GM23338 (cell line): ENCODE measurements around the gene CNPPD1. TPM values are rescaled to one million over a fixed set of nuclear protein-coding genes. Genes with fewer than 3 reads are reported as not detected.

ENCODE experiments used
- ATAC-seq: fragments of 200-7000 bp; cut with Tn5 transposase; 3 replicates; pipeline ENCODE4 v1.9.1; 2020
- DNase-seq: peaks from one replicate; pipeline ENCODE4 v3.0.0-alpha.2; 2015; ENCODE audit warnings: low spot score
- H2AFZ ChIP-seq: fragments of 200-600 bp; sonication (generic); 2 replicates; pipeline ENCODE4 v1.8.0; 2016; ENCODE audit warnings: antibody characterized with exemption, mild to moderate bottlenecking, moderate library complexity
- H3F3A ChIP-seq: fragments of 200-600 bp; sonication (generic); replicated peaks from 2 replicates; pipeline ENCODE4 v1.8.0; 2017; ENCODE audit warnings: antibody characterized with exemption, mixed run types, low read depth
- H3K27ac ChIP-seq: fragments of 200-600 bp; sonication (generic); 2 replicates; pipeline ENCODE4 v1.6.1; 2016; ENCODE audit warnings: low read depth
- H3K27me3 ChIP-seq: fragments of 200-600 bp; sonication (generic); 2 replicates; pipeline ENCODE4 v1.8.0; 2016; ENCODE audit warnings: mild to moderate bottlenecking, mixed run types, moderate library complexity; ENCODE audit not compliant: insufficient read depth
- H3K36me3 ChIP-seq: fragments of 200-600 bp; sonication (generic); 2 replicates; pipeline ENCODE4 v1.8.0; 2016; ENCODE audit warnings: mild to moderate bottlenecking; ENCODE audit not compliant: insufficient read depth
- H3K4me1 ChIP-seq: fragments of 200-600 bp; sonication (generic); 2 replicates; pipeline ENCODE4 v1.8.0; 2016; ENCODE audit warnings: mild to moderate bottlenecking, moderate library complexity; ENCODE audit not compliant: insufficient read depth
- H3K4me2 ChIP-seq: fragments of 200-600 bp; sonication (generic); 2 replicates; pipeline ENCODE4 v1.7.1; 2017; ENCODE audit warnings: mixed run types
- H3K4me3 ChIP-seq: fragments of 200-600 bp; sonication (generic); 2 replicates; pipeline ENCODE4 v1.6.1; 2016; ENCODE audit warnings: mixed run types
- H3K79me2 ChIP-seq: fragments of 200-600 bp; sonication (generic); replicated peaks from 2 replicates; pipeline ENCODE4 v1.8.0; 2017; ENCODE audit warnings: mild to moderate bottlenecking; ENCODE audit not compliant: insufficient read depth
- H3K9me2 ChIP-seq: fragments of 200-600 bp; sonication (generic); 2 replicates; pipeline ENCODE4 v1.8.0; 2017; ENCODE audit not compliant: insufficient read depth
- H4K20me1 ChIP-seq: fragments of 200-600 bp; sonication (generic); replicated peaks from 2 replicates; pipeline ENCODE4 v1.8.0; 2017; ENCODE audit warnings: mild to moderate bottlenecking; ENCODE audit not compliant: insufficient read depth
- H3K27ac Mint-ChIP-seq: 2 replicates; pipeline ENCODE4 v1.8.0; 2020; ENCODE audit warnings: inconsistent platforms, mild to moderate bottlenecking, moderate library complexity, mixed read lengths
- H3K27me3 Mint-ChIP-seq: 3 replicates; pipeline ENCODE4 v1.8.0; 2022; ENCODE audit warnings: low read depth, mild to moderate bottlenecking, moderate library complexity, mixed read lengths, inconsistent platforms; ENCODE audit not compliant: insufficient read depth, poor library complexity
- H3K36me3 Mint-ChIP-seq: 3 replicates; pipeline ENCODE4 v1.8.0; 2021; ENCODE audit warnings: low read depth, mild to moderate bottlenecking, inconsistent platforms, moderate library complexity, mixed read lengths
- H3K4me1 Mint-ChIP-seq: 3 replicates; pipeline ENCODE4 v1.8.0; 2020; ENCODE audit warnings: mild to moderate bottlenecking, inconsistent platforms, mixed read lengths
- H3K4me3 Mint-ChIP-seq: 3 replicates; pipeline ENCODE4 v1.8.0; 2021; ENCODE audit warnings: moderate library complexity, mild to moderate bottlenecking, inconsistent platforms, mixed read lengths
- H3K9me3 Mint-ChIP-seq: 3 replicates; pipeline ENCODE4 v1.8.0; 2020; ENCODE audit warnings: moderate library complexity, mild to moderate bottlenecking, inconsistent platforms, mixed read lengths
- CREB1 ChIP-seq: fragments of 250-450 bp; sonication (Bioruptor Pico); IDR thresholded peaks from 2 replicates; pipeline ENCODE4 v1.5.0; 2020; ENCODE audit warnings: low read depth, mild to moderate bottlenecking, moderate library complexity
- EZH2 ChIP-seq: fragments of 200-600 bp; sonication (generic); IDR thresholded peaks from one replicate; pipeline ENCODE4 v1.8.0; 2017; ENCODE audit warnings: antibody characterized with exemption, mild to moderate bottlenecking, low read depth; ENCODE audit not compliant: unreplicated experiment
- EZH2phosphoT487 ChIP-seq: fragments of 200-600 bp; sonication (generic); IDR thresholded peaks from one replicate; pipeline ENCODE4 v1.8.1; 2018; ENCODE audit warnings: antibody characterized with exemption; ENCODE audit not compliant: unreplicated experiment
- JUNB ChIP-seq: IDR thresholded peaks from one replicate; pipeline ENCODE4 v1.6.1; 2016; ENCODE audit warnings: antibody characterized with exemption; ENCODE audit not compliant: unreplicated experiment
- NANOG ChIP-seq: IDR thresholded peaks from 2 replicates; pipeline ENCODE4 v1.6.1; 2016; ENCODE audit warnings: antibody characterized with exemption, borderline replicate concordance
- POLR2AphosphoS5 ChIP-seq: IDR thresholded peaks from 2 replicates; pipeline ENCODE4 v1.6.1; 2016; ENCODE audit warnings: antibody characterized with exemption, low read depth
- STAT1 ChIP-seq: IDR thresholded peaks from one replicate; pipeline ENCODE4 v1.6.1; 2016; ENCODE audit warnings: antibody characterized with exemption; ENCODE audit not compliant: unreplicated experiment
- ZNF114 ChIP-seq: fragments of 250-450 bp; sonication (Bioruptor Pico); IDR thresholded peaks from 2 replicates; pipeline ENCODE4 v1.5.0; 2020; ENCODE audit warnings: mild to moderate bottlenecking, moderate library complexity
- ZNF331 ChIP-seq: fragments of 250-450 bp; sonication (Bioruptor Pico); IDR thresholded peaks from 2 replicates; pipeline ENCODE4 v1.5.0; 2020; ENCODE audit warnings: low read depth, mild to moderate bottlenecking, moderate library complexity
- polyA plus RNA-seq: library from polyadenylated mRNA; unstranded; fragments of >200 nt; fragmentation: Nextera tagmentation; extraction: Ambion mirVana; gene quantifications from 2 replicates; pipeline ENCODE4 v1.2.1, GENCODE V29; 2016
- total RNA-seq: library from RNA; depleted of rRNA; stranded (reverse); fragments of >200 nt; shearing (Covaris generic); gene quantifications from 2 replicates; pipeline ENCODE4 v1.2.3, GENCODE V29; 2014
- TF ChIP-seq, protein P1 (sequence below), 2 experiments: fragments of 200-600 bp in 1 of 2; sonication (generic) in 1 of 2; conservative IDR thresholded peaks; 2 replicates each; pipeline versions ENCODE4 v1.5.1 to v1.6.1; 2016 to 2017; ENCODE audit warnings: antibody characterized with exemption in 2 of 2, low read depth in 2 of 2, mild to moderate bottlenecking in 2 of 2, moderate library complexity in 1 of 2
- TF ChIP-seq, protein P2 (sequence below): fragments of 250-450 bp; sonication (Bioruptor Pico); IDR thresholded peaks from 2 replicates; pipeline ENCODE4 v1.5.0; 2020; ENCODE audit warnings: mild to moderate bottlenecking, moderate library complexity
- TF ChIP-seq, protein P3 (sequence below): IDR thresholded peaks from one replicate; pipeline ENCODE4 v1.6.1; 2018; ENCODE audit warnings: antibody characterized with exemption; ENCODE audit not compliant: unreplicated experiment
- TF ChIP-seq, protein P4 (sequence below): IDR thresholded peaks from 2 replicates; pipeline ENCODE4 v1.6.1; 2016; ENCODE audit warnings: antibody characterized with exemption

CNPPD1 gene
- total and polyA plus RNA-seq, 2 experiments from 2014 or later, result 18.0 to 18.2 TPM

DNA sequence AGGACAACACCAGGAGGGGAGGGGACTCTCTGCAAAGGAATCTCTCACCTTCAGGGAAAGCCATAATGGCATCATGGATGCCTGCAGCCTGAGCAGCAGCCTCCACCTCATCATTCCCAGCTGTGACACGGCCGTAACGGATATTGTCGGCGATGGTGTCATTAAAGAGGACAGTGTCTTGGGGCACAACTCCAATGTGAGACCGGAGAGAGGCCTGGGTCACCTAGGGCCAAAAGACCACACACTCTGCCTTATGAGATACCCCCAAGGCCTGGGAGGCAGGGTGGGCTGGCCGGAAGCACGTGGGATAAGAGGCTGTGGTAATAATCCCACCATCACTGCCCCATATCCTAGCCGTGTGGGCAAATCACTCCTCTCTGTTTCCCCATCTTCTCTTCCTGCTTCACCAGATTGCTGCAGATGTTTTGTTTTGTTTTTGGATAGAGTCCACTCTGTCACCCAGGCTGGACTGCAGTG, 34.2 kb upstream of the CNPPD1 start:
- Histone ChIP-seq H3K4me1 (peaks cover 12% of the 10 kb centered on the region), H3K27ac (no peak overlapping the region), H2AFZ (no peak overlapping the region), H3F3A (peaks cover 13% of the 10 kb centered on the region; the same call in 1 of the 2 replicates), H3K36me3 (no peaks in the 10 kb centered on the region; the same call in 1 of the 2 replicates), H3K4me3 (no peak overlapping the region), H3K79me2 (no peaks in the 10 kb centered on the region), H3K27me3 (no peaks in the 10 kb centered on the region), H3K9me2 (no peaks in the 10 kb centered on the region), H4K20me1 (no peaks in the 10 kb centered on the region; the same call in 1 of the 2 replicates), H3K4me2 (no peak overlapping the region)
- Mint-ChIP-seq H3K9me3 (no peaks in the 10 kb centered on the region), H3K27me3 (peaks cover 11% of the 10 kb centered on the region), H3K4me1 (peaks cover 13% of the 10 kb centered on the region; the same call in 2 of the 3 replicates), H3K4me3 (no peak overlapping the region), H3K36me3 (peaks cover 57% of the 10 kb centered on the region), H3K27ac (no peak overlapping the region)
- TF ChIP-seq, protein P1, sequence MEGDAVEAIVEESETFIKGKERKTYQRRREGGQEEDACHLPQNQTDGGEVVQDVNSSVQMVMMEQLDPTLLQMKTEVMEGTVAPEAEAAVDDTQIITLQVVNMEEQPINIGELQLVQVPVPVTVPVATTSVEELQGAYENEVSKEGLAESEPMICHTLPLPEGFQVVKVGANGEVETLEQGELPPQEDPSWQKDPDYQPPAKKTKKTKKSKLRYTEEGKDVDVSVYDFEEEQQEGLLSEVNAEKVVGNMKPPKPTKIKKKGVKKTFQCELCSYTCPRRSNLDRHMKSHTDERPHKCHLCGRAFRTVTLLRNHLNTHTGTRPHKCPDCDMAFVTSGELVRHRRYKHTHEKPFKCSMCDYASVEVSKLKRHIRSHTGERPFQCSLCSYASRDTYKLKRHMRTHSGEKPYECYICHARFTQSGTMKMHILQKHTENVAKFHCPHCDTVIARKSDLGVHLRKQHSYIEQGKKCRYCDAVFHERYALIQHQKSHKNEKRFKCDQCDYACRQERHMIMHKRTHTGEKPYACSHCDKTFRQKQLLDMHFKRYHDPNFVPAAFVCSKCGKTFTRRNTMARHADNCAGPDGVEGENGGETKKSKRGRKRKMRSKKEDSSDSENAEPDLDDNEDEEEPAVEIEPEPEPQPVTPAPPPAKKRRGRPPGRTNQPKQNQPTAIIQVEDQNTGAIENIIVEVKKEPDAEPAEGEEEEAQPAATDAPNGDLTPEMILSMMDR (conservative IDR thresholded peaks at IDR 0.05; ENCODE audit: low read depth in 2 of 2), result no peak
- TF ChIP-seq NANOG, result no peak
- no peak for TF ChIP-seq ZNF331
- no peak for TF ChIP-seq ZNF114 (CRISPR knock-in tag)
- no peak for TF ChIP-seq STAT1
- no peak for TF ChIP-seq POLR2AphosphoS5
- no peak for TF ChIP-seq CREB1 (CRISPR knock-in tag)
- TF ChIP-seq, protein P2, sequence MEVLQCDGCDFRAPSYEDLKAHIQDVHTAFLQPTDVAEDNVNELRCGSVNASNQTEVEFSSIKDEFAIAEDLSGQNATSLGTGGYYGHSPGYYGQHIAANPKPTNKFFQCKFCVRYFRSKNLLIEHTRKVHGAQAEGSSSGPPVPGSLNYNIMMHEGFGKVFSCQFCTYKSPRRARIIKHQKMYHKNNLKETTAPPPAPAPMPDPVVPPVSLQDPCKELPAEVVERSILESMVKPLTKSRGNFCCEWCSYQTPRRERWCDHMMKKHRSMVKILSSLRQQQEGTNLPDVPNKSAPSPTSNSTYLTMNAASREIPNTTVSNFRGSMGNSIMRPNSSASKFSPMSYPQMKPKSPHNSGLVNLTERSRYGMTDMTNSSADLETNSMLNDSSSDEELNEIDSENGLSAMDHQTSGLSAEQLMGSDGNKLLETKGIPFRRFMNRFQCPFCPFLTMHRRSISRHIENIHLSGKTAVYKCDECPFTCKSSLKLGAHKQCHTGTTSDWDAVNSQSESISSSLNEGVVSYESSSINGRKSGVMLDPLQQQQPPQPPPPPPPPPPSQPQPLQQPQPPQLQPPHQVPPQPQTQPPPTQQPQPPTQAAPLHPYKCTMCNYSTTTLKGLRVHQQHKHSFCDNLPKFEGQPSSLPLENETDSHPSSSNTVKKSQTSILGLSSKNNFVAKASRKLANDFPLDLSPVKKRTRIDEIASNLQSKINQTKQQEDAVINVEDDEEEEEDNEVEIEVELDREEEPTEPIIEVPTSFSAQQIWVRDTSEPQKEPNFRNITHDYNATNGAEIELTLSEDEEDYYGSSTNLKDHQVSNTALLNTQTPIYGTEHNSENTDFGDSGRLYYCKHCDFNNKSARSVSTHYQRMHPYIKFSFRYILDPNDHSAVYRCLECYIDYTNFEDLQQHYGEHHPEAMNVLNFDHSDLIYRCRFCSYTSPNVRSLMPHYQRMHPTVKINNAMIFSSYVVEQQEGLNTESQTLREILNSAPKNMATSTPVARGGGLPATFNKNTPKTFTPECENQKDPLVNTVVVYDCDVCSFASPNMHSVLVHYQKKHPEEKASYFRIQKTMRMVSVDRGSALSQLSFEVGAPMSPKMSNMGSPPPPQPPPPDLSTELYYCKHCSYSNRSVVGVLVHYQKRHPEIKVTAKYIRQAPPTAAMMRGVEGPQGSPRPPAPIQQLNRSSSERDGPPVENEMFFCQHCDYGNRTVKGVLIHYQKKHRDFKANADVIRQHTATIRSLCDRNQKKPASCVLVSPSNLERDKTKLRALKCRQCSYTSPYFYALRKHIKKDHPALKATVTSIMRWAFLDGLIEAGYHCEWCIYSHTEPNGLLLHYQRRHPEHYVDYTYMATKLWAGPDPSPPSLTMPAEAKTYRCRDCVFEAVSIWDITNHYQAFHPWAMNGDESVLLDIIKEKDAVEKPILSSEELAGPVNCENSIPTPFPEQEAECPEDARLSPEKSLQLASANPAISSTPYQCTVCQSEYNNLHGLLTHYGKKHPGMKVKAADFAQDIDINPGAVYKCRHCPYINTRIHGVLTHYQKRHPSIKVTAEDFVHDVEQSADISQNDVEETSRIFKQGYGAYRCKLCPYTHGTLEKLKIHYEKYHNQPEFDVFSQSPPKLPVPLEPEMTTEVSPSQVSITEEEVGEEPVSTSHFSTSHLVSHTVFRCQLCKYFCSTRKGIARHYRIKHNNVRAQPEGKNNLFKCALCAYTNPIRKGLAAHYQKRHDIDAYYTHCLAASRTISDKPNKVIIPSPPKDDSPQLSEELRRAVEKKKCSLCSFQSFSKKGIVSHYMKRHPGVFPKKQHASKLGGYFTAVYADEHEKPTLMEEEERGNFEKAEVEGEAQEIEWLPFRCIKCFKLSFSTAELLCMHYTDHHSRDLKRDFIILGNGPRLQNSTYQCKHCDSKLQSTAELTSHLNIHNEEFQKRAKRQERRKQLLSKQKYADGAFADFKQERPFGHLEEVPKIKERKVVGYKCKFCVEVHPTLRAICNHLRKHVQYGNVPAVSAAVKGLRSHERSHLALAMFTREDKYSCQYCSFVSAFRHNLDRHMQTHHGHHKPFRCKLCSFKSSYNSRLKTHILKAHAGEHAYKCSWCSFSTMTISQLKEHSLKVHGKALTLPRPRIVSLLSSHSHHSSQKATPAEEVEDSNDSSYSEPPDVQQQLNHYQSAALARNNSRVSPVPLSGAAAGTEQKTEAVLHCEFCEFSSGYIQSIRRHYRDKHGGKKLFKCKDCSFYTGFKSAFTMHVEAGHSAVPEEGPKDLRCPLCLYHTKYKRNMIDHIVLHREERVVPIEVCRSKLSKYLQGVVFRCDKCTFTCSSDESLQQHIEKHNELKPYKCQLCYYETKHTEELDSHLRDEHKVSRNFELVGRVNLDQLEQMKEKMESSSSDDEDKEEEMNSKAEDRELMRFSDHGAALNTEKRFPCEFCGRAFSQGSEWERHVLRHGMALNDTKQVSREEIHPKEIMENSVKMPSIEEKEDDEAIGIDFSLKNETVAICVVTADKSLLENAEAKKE, result no peak
- TF ChIP-seq, protein P3, sequence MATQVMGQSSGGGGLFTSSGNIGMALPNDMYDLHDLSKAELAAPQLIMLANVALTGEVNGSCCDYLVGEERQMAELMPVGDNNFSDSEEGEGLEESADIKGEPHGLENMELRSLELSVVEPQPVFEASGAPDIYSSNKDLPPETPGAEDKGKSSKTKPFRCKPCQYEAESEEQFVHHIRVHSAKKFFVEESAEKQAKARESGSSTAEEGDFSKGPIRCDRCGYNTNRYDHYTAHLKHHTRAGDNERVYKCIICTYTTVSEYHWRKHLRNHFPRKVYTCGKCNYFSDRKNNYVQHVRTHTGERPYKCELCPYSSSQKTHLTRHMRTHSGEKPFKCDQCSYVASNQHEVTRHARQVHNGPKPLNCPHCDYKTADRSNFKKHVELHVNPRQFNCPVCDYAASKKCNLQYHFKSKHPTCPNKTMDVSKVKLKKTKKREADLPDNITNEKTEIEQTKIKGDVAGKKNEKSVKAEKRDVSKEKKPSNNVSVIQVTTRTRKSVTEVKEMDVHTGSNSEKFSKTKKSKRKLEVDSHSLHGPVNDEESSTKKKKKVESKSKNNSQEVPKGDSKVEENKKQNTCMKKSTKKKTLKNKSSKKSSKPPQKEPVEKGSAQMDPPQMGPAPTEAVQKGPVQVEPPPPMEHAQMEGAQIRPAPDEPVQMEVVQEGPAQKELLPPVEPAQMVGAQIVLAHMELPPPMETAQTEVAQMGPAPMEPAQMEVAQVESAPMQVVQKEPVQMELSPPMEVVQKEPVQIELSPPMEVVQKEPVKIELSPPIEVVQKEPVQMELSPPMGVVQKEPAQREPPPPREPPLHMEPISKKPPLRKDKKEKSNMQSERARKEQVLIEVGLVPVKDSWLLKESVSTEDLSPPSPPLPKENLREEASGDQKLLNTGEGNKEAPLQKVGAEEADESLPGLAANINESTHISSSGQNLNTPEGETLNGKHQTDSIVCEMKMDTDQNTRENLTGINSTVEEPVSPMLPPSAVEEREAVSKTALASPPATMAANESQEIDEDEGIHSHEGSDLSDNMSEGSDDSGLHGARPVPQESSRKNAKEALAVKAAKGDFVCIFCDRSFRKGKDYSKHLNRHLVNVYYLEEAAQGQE, result no peak
- no peak for TF ChIP-seq EZH2phosphoT487
- TF ChIP-seq, protein P4, sequence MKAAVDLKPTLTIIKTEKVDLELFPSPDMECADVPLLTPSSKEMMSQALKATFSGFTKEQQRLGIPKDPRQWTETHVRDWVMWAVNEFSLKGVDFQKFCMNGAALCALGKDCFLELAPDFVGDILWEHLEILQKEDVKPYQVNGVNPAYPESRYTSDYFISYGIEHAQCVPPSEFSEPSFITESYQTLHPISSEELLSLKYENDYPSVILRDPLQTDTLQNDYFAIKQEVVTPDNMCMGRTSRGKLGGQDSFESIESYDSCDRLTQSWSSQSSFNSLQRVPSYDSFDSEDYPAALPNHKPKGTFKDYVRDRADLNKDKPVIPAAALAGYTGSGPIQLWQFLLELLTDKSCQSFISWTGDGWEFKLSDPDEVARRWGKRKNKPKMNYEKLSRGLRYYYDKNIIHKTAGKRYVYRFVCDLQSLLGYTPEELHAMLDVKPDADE, result no peak
- TF ChIP-seq EZH2, result no peak
- no peak for TF ChIP-seq JUNB
- ATAC-seq (no peak), DNase-seq (no peak)
